ENCODE data around the gene RPL27. TPM values are rescaled to one million over a fixed set of nuclear protein-coding genes. Genes with fewer than 3 reads are reported as not detected.

The RPL27 gene
- total RNA-seq, 1 donor from 2014 or later: 752 TPM

- TF ChIP-seq, protein P1, sequence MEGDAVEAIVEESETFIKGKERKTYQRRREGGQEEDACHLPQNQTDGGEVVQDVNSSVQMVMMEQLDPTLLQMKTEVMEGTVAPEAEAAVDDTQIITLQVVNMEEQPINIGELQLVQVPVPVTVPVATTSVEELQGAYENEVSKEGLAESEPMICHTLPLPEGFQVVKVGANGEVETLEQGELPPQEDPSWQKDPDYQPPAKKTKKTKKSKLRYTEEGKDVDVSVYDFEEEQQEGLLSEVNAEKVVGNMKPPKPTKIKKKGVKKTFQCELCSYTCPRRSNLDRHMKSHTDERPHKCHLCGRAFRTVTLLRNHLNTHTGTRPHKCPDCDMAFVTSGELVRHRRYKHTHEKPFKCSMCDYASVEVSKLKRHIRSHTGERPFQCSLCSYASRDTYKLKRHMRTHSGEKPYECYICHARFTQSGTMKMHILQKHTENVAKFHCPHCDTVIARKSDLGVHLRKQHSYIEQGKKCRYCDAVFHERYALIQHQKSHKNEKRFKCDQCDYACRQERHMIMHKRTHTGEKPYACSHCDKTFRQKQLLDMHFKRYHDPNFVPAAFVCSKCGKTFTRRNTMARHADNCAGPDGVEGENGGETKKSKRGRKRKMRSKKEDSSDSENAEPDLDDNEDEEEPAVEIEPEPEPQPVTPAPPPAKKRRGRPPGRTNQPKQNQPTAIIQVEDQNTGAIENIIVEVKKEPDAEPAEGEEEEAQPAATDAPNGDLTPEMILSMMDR (IDR thresholded peaks at IDR 0.05): peak; percentile 73
- Histone ChIP-seq H3K4me1 (peaks cover 23% of the 10 kb centered on the region), H3K27ac (peak within 1 kb of the TSS; percentile 67), H3K36me3 (no peaks in the 10 kb centered on the region), H3K27me3 (no peaks in the 10 kb centered on the region), H3K4me3 (peak within 1 kb of the TSS; percentile 63), H3K9me3 (no peaks in the 10 kb centered on the region)
- ATAC-seq (peak; percentile 78), DNase-seq (peak; percentile 91)
- intact Hi-C loops (cut with DNase I): no loop called here
Measured at GRCh38 chr17:43024407-43025289, 26.4 kb downstream of the RPL27 start, which contains the start of gene RND2. Gene RND2 (plus strand): TSS chr17:43025231. CDS start chr17:43025348, 117 bp downstream.

GRCh38 chr17:43025290-43025657 is 27.1 kb downstream of the RPL27 start:
- intact Hi-C loops (cut with DNase I): no loop called here

GRCh38 chr17:43025766-43026537 is 27.7 kb downstream of the RPL27 start:
- H3K27me3 ChIP-seq: no peaks in the 10 kb centered on the region
- TF ChIP-seq, protein P1 (IDR thresholded peaks at IDR 0.05): no peak
- DNase-seq (no peak), ATAC-seq (no peak)
- H3K36me3 ChIP-seq: no peaks in the 10 kb centered on the region
- peaks cover 16% of the 10 kb centered on the region for H3K4me1 ChIP-seq
- H3K9me3 ChIP-seq: no peaks in the 10 kb centered on the region
- intact Hi-C loops (cut with DNase I): no loop called here
- no peak overlapping the region for H3K4me3 ChIP-seq
- H3K27ac ChIP-seq: no peak overlapping the region

More at GRCh38 chr17:43025290-43025657, 27.1 kb downstream of the RPL27 start:
- no peak for DNase-seq
- TF ChIP-seq, protein P1 (IDR thresholded peaks at IDR 0.05): no peak
- H3K27ac ChIP-seq: no peak overlapping the region
- no peaks in the 10 kb centered on the region for H3K27me3 ChIP-seq
- H3K36me3 ChIP-seq: no peaks in the 10 kb centered on the region
- peaks cover 20% of the 10 kb centered on the region for H3K4me1 ChIP-seq
- no peaks in the 10 kb centered on the region for H3K9me3 ChIP-seq
- H3K4me3 ChIP-seq: peak overlapping the region; percentile 63
- no peak for ATAC-seq

DNA sequence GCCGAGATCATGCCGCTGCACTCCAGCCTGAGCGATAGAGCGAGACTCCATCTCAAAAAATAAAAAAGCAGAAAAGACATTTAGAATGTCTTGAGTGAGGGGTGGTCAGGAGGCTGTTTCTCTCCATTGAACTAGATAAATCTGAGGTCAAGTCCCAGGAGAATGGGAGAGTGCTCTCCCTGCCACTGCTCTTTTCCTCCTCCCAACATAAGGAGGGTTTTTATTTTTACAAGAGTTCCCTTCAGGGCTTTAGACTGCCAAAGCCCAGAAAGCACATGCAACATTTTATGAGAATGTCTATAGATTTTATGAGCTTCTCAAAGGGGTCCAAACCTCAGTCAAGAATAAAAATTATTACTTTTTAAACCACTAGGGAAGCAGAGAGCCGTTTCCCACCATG is 28.4 kb downstream of the RPL27 start:
- no peak for ATAC-seq
- no peak overlapping the region for H3K27ac ChIP-seq

More for the DNA sequence above, 28.4 kb downstream of the RPL27 start:
- peaks cover 13% of the 10 kb centered on the region for H3K4me1 ChIP-seq
- no peaks in the 10 kb centered on the region for H3K9me3 ChIP-seq
- H3K36me3 ChIP-seq: no peaks in the 10 kb centered on the region
- no peaks in the 10 kb centered on the region for H3K27me3 ChIP-seq
- no peak for DNase-seq
- TF ChIP-seq, protein P1 (IDR thresholded peaks at IDR 0.05): no peak
- intact Hi-C loops (cut with DNase I): no loop called here
- no peak overlapping the region for H3K4me3 ChIP-seq
